ENCODE data around the gene FLAD1.
A peak's percentile ranks its signal among the peaks of the same experiment; 100 is the strongest.
"Not testable (repeated sequence)": the region's sequence is repeated elsewhere in the genome, so short reads cannot be mapped to it uniquely, and the experiment has no call there.

FLAD1 gene

GRCh38 chr1:154995301-154995983 is 12.3 kb downstream of the FLAD1 start:
- TF ChIP-seq, protein P1, sequence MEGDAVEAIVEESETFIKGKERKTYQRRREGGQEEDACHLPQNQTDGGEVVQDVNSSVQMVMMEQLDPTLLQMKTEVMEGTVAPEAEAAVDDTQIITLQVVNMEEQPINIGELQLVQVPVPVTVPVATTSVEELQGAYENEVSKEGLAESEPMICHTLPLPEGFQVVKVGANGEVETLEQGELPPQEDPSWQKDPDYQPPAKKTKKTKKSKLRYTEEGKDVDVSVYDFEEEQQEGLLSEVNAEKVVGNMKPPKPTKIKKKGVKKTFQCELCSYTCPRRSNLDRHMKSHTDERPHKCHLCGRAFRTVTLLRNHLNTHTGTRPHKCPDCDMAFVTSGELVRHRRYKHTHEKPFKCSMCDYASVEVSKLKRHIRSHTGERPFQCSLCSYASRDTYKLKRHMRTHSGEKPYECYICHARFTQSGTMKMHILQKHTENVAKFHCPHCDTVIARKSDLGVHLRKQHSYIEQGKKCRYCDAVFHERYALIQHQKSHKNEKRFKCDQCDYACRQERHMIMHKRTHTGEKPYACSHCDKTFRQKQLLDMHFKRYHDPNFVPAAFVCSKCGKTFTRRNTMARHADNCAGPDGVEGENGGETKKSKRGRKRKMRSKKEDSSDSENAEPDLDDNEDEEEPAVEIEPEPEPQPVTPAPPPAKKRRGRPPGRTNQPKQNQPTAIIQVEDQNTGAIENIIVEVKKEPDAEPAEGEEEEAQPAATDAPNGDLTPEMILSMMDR (IDR thresholded peaks at IDR 0.05; ENCODE audit: extremely low read depth, insufficient read depth, missing control alignments), result peak; percentile 27
- DNase-seq (ENCODE audit: low spot score); in situ Hi-C loops (cut with MboI; ENCODE audit: low pct_unique_long_range_greater_than_20kb, low sequenced_read_pairs, unreplicated experiment): not testable (repeated sequence)

- TF ChIP-seq, protein P1 (IDR thresholded peaks at IDR 0.05; ENCODE audit: extremely low read depth, insufficient read depth, missing control alignments), result no peak
- in situ Hi-C loops (cut with MboI; ENCODE audit: low pct_unique_long_range_greater_than_20kb, low sequenced_read_pairs, unreplicated experiment), result no loop called here
- no peak for DNase-seq (ENCODE audit: low spot score)
Measured at GRCh38 chr1:154996966-154997701, 14.0 kb downstream of the FLAD1 start.

DNA sequence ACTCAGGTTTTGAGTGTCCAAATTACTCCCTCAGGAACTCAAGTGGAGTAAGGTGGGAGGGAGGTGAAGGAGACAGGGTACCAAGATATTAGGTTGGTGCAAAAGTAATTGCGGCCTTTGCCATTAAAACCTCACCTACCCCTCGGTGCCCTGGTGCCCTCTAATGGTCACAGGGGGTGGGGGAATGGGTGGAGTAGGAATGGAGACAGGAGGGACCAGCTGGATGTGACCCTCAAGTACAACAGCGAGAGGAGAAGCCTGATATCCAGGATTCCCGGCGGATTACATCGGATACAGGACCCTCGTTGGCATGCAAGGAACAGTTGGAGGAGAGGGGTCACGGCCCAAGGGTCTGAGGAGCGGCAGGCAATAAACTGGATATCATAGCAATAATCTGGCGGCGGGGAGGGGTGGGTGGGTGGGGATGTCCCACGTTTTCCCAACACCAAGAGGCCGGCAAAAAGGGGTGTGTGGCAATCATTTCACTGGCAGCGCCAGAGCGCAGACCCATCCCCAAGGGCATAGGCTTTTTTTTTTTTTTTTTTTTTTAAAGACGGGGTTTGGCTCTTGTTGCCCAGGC is 15.1 kb downstream of the FLAD1 start:
- TF ChIP-seq, protein P1 (IDR thresholded peaks at IDR 0.05; ENCODE audit: extremely low read depth, insufficient read depth, missing control alignments), result peak; percentile 31
- DNase-seq (ENCODE audit: low spot score), result no peak
- in situ Hi-C loops (cut with MboI; ENCODE audit: low pct_unique_long_range_greater_than_20kb, low sequenced_read_pairs, unreplicated experiment), result no loop called here

- in situ Hi-C loops (cut with MboI; ENCODE audit: low pct_unique_long_range_greater_than_20kb, low sequenced_read_pairs, unreplicated experiment), result no loop called here
- TF ChIP-seq, protein P1 (IDR thresholded peaks at IDR 0.05; ENCODE audit: extremely low read depth, insufficient read depth, missing control alignments), result peak; percentile 82
- peak; percentile 81 for DNase-seq (ENCODE audit: low spot score)
Measured at GRCh38 chr1:154998818-154999570, 15.8 kb downstream of the FLAD1 start.

DNA sequence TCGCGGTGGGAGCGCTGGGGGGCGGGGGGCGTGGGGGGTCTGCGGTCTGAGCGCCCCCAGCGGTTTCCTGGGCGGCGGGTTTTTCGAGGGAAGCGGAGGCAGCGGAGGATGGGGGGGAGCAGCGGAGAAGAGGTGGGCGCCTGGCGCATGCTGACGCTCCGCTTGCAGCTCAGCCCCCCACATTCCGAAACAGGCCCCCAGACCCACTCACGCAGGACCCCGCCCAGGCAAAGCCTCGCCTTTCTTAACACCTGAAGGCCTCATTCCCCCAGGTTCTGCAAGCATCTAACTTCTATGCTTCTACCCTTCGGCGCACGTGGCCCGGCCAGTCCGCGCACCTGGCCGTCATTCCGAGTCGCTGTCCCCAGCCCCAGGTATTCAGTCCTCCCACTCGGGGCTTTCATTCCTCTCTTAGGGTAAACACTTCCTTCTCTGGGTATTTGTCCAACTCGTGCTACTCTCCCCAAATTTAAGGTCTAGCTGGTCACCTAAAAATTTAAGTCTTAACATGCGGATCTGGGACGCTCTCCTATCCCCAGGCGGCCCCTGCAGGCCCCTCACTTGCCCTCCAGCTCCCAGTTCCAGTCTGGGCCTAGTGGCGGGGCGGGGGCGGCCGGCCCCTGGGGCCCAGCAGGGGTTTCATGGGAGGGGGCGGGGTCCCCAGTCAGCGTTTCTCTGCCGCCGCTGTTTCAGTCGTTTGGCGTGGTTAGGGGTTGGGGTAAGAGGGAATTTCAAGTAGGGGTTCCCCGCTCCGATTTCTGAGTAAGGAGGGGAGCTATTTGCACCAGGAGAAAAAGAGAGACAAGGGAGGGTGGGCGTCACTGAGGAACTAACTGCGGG is 16.6 kb downstream of the FLAD1 start:
- peak; percentile 84 for DNase-seq (ENCODE audit: low spot score)
- in situ Hi-C loops (cut with MboI; ENCODE audit: low pct_unique_long_range_greater_than_20kb, low sequenced_read_pairs, unreplicated experiment), result no loop called here
- TF ChIP-seq, protein P1 (IDR thresholded peaks at IDR 0.05; ENCODE audit: extremely low read depth, insufficient read depth, missing control alignments), result peak; percentile 0

All from GM13977 (cell line).